HG02885 (cell line): ENCODE data around the gene KCTD21.

ENCODE experiments used
- ATAC-seq: cut with Tn5 transposase; IDR thresholded peaks from one replicate; pipeline ENCODE4 v1.9.1; 2021; ENCODE audit warnings: mild to moderate bottlenecking; ENCODE audit not compliant: unreplicated experiment, poor library complexity

Gene KCTD21

DNA sequence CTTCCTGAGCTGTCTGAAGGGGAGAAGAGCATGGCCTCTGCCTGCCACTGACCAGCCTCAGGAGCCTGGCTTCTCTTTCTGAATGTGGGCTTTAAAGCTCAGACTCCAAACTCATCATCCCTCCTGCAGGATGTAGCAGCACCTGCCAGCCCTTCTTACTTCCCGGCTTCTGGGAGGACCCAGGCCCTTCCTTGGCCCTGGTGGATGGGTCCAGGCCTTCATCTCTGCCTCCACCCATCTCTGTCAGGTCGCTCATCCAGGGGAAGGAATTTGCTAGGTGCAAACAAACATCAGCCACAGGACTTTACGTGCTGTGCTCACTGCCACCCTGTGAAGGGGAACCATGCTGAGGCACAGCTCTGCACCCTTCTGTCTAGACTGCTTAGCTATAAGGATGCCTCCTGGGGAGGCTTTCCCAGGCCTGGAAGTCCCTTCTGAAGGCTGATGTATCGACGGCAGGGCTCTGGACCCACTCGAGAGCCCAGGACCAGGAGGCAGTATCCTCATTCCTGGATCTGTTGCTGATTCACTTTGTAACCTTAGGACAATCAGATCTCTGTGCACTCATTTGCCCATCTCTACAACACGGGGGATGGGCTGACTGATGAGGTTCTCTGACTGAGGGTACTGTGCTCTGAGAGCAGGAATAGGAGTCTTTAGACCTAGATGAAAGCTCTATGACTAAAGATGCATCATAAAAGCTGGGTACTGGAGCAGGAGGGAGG lies 31.2 kb upstream of the KCTD21 start:
- ATAC-seq = no peak

DNA sequence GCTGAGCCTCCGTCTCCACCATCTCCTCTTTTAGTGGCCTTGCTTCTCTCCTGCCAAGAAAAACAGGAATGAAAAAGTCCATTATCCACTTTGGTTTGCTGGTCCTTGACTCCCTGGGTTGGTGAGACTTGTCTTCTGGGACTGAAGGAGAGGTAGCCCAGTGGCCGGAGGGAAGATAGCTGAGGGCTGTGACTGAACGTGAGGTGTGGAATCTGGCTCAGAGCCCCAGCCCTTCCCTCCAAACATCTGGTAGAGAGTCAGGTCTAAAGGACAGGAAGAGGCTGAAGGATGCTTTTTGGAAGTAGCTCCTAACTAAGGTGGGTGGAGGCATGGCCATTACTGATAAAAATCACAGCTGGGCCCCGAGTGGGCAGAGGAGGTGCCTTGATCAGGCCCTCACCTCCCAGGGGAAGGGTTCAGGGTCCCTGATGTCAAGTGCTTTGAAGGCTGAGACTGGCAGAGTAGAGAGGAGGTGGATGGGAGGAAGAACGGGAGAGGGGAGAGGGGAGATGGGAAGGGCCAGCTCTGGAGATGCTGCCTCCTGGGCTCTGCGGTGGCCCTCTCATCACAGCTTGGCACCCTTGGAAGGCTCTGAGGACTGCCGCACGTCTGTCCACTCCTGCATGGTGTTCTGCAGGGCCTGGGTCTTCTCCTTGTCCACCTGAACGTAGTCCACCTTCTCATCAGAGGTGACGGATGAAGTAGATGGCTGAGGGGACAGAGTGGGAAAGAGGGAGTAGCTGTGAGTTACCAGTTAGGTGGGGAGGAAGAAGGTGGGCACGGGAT lies 30.5 kb upstream of the KCTD21 start:
- no peak for ATAC-seq

DNA sequence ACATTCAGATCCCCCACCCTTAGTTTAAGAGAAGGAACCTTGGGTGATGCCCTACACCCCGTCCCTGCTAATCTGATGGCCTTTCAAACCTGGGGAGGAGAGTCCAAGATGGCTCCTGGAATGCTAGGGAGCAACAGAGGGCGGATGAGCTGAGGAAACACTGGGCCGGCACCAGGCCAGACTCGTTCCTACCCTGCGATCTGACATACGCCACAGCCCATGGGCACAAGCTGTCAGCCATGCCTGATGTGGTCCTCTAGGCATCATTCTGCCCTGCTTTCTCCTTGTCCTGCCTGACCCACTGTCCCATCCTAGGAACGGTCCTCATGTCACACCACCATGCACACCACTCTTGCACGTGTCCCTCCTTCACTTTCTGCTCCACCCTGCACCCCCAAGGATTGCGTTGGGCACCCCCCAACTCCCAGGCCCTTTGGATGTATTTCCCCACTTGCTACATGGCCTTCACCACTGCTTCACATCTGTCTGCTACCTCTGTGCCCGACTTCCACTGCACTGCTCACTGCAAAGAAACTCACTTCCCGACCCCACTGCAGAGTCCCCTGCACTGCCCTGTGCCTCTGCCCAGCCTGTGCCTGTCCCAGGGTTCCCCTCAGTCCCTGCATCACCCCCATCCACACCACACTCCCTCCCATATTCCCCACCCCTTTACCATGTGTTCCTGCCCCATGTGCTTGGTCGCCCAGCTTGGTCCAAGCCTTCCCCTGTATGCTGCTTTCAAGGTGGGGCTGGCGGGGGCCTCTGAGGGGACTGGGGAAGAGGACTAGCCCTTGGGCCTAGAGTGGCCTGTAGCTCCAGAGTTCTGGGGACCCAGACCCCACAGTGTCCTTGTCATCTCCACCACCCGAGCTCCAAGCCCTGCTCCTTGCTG lies 29.5 kb upstream of the KCTD21 start:
- no peak for ATAC-seq

GRCh38 chr11:78216571-78217287 lies 28.3 kb upstream of the KCTD21 start:
- ATAC-seq = no peak

DNA sequence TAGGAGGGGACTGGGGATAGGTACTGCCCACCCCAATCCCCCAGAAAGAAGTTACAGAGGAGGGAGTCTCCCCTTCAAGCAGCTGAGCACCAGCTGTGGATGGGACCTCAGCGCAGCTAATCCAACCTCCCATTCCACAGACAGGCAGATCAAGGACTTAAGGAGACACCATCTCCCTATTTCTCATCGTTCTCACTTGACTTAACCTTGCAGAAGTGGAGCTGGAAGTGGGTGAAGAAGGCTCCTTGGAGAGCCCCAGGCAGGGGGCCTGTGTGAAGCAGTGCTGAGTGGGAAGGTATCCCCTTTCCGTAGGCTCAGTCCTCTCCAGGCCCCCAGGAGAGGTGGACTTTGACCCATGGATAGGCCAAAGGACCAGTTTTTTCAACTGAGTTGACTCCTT lies 27.6 kb upstream of the KCTD21 start:
- no peak for ATAC-seq

- no peak for ATAC-seq
These were observed 26.1 kb upstream of the KCTD21 start for GRCh38 chr11:78214331-78215194.

GRCh38 chr11:78213526-78214330 lies 25.3 kb upstream of the KCTD21 start:
- ATAC-seq = no peak

DNA sequence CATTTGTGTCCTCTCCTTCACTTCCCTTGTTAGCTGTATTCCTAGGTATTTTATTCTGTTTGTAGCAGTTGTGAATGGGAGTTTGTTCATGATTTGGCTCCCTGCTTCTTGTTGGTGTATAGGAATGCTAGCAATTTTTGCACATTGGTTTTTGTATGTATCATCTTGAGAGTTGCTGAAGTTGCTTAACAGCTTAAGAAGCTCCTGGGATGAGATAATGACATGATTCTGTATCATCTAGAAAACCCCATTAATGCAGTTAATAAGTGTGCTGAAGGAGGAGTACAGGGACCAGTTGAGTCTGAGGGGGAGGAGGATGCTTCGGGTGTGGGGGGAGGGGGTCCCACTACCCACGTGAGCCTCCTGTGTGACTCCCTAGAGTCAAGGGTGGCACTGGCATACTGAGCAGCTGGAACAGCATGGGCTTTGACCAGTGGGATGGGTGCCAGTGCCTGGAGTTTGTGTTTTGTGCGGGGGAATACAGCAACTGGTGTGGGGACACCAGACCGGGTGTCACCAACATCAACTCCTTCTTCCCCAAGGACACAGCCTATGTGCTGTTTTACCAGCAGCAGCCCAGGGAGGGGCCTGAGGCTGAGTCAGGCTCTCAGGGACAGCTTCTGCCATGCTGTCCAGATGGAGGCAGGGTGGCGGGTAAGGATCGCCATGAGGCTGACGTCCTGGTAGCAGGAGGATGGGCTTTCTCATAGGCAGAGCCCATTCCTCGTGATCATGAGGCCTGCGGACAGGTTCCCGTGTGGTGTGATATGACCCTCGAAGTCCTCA lies 24.4 kb upstream of the KCTD21 start:
- ATAC-seq = no peak

DNA sequence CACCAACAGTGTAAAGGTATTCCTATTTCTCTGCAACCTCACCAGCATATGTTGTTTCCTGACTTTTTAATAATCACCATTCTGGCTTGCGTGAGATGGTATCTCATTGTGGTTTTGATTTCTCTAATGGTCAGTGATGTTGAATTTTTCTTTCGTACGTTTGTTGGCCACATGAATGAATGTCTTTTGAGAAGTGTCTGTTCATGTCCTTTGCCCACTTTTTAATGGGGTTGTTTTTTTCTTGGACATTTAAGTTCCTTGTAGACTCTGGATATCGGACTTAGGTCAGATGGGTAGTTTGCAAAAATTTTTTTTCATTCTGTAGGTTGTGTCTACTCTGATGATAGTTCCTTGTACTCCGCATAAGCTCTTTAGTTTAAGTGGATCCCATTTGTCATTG lies 23.1 kb upstream of the KCTD21 start:
- no peak for ATAC-seq

- ATAC-seq = no peak
These were observed 21.7 kb upstream of the KCTD21 start for GRCh38 chr11:78210000-78210608.

DNA sequence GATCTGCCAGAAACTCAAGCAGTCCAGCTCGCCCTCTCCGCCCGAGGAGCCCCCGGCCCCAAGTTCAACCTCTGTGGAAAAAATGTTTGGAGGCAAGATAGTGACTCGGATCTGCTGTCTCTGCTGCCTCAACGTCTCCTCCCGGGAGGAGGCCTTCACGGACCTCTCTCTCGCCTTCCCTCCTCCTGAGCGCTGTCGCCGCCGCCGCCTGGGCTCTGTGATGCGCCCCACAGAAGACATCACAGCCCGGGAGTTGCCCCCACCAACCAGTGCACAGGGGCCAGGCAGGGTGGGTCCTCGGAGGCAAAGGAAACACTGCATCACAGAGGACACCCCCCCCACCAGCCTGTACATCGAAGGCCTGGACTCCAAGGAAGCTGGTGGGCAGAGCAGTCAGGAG lies 21.1 kb upstream of the KCTD21 start:
- ATAC-seq = no peak

DNA sequence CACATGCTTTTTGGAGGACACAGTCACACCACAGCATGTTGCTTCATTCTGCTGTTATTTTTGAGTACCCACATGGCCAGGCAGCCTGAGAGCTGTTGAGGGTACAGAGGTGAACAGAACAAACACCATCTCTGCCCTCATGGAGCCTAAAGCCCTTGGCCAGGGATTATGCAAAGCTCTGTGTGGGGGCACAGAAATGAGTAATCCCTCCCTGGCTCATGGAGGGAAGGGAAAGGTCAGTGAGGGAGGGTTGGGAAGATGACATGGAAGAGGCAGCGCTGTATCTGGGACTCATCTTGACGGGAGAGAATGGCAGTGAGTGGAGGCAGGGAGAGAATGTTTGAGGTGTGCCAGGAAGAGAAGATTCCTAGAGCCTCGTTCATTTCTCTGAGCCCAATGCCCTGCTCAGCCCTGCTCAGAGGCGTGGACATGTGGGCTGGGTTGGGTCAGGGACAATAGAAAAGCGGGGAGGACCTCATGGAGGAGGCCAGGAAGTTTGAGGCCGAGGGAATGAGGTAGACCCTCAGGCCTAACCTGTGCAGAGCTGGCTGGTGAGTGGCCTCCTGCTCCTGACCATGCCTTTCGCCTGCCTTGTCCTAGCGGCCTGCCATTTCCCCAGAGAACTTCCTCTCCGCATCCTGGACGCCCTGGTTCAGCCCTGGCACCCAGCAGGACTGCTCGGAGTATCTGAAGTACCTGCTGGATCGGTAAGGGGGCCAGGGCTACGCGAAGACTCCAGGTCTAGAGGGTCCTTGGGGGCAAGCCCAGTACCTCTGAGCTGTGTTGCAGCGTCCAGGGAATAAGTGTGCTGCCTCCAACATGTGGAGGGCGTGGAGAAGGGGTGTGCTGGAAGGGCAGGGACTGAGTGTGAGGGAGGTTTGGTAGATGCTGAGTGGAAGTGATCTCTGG lies 20.1 kb upstream of the KCTD21 start:
- ATAC-seq = no peak

- no peak for ATAC-seq
These were observed 19.3 kb upstream of the KCTD21 start for GRCh38 chr11:78207532-78208256.

DNA sequence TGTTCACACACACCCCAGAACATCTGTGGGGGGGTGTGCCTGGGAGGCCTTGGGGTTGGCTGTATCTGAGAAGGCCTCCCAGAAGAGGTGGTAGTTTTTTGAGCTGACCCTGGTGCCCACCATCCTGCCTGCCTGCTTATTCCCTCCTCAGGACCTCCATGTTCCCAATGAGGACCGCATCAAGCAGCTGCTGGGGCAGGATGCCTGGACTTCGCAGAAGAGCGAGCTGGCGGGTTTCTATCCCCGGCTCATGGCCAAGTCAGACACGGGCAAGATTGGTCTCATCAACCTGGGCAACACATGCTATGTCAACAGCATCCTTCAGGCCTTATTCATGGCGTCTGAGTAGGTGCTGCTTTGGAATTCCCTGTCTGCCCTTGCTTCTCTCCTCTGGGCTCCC lies 17.3 kb upstream of the KCTD21 start:
- ATAC-seq = no peak

GRCh38 chr11:78205256-78205655 lies 16.8 kb upstream of the KCTD21 start:
- no peak for ATAC-seq

GRCh38 chr11:78203184-78203583 lies 14.8 kb upstream of the KCTD21 start:
- no peak for ATAC-seq
